ENCODE measurements around the gene TSPAN9. TPM values are rescaled to one million over a fixed set of nuclear protein-coding genes. Genes with fewer than 3 reads are reported as not detected.

The TSPAN9 gene
- total RNA-seq, 3 donors from 2014 or later (not counting 1 experiment from before 2014, with no cell fraction given), result 0.86 to 1.6 (median 1.1) TPM

DNA sequence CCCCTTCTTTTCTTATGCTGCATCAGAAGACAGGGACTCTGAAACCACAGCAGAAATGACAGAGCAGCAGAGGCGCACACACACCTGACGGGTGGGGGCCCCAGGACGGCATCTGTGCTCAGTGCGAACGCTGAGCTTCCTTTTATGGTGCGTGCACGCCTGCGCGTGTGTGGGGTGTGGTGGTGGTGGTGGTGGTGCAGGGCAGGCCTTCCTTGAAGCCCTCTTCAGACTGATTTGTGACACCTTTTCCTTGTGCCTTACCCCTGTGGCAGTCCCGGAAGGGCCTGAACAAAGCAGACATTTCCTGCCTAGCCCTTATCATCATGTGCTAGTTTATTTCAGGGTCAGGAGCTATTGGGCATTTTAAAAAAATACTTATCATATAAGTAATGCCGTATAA is 75.7 kb downstream of the TSPAN9 start:
- WGBS (ENCODE audit: insufficient coverage), result 3% methylated on average over 10 of the region's 11 CpGs
- peak in 1 of 3 donors; percentile 61 for ATAC-seq
- Histone ChIP-seq H3K27ac (ENCODE audit: low read length) (no peak overlapping the region), H3K27me3 (ENCODE audit: control insufficient read depth, insufficient read depth, low read length) (peaks cover 3% of the 10 kb centered on the region), H3K36me3 (ENCODE audit: control insufficient read depth, insufficient read depth, low read length) (no peaks in the 10 kb centered on the region), H3K4me3 (ENCODE audit: low read length) (no peak overlapping the region), H3K4me1 (ENCODE audit: control insufficient read depth, insufficient read depth, low read length) (no peaks in the 10 kb centered on the region), H3K9me3 (ENCODE audit: control insufficient read depth, insufficient read depth, low read length) (no peaks in the 10 kb centered on the region)
- Mint-ChIP-seq H3K27me3 (ENCODE audit: low read depth in 2 of 2) (peaks cover 0 to 11% of the 10 kb centered on the region in 2 donors), H3K9me3 (no peaks in the 10 kb centered on the region), H3K36me3 (no peaks in the 10 kb centered on the region), H3K4me3 (no peak overlapping the region), H3K4me1 (peaks cover 0 to 6% of the 10 kb centered on the region in 2 donors), H3K27ac (no peak overlapping the region)
- peak in 1 of 2 donors; percentile 11 for DNase-seq
- intact Hi-C loops (cut with micrococcal nuclease), result no loop called here
- TF ChIP-seq, protein P1, sequence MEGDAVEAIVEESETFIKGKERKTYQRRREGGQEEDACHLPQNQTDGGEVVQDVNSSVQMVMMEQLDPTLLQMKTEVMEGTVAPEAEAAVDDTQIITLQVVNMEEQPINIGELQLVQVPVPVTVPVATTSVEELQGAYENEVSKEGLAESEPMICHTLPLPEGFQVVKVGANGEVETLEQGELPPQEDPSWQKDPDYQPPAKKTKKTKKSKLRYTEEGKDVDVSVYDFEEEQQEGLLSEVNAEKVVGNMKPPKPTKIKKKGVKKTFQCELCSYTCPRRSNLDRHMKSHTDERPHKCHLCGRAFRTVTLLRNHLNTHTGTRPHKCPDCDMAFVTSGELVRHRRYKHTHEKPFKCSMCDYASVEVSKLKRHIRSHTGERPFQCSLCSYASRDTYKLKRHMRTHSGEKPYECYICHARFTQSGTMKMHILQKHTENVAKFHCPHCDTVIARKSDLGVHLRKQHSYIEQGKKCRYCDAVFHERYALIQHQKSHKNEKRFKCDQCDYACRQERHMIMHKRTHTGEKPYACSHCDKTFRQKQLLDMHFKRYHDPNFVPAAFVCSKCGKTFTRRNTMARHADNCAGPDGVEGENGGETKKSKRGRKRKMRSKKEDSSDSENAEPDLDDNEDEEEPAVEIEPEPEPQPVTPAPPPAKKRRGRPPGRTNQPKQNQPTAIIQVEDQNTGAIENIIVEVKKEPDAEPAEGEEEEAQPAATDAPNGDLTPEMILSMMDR (IDR thresholded peaks at IDR 0.05), result no peak

DNA sequence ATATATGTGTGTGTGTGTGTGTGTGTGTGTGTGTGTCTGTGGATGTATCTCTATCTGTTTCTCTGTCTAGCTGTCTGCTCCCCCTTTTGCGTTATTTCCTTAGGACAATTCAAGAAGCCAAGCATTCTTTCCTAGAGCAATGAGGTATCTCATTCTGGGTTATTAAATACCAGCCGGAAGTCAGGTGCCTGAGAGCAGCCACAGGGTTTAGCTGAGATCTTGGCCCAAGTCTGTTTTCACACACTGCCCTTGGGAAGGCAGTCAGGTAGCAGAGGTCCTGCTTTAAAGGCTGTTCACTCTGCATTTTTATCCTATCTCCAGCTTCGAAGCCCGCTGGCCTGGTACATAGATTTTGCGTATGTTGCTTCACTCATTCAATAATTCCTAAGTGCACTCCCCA is 76.8 kb downstream of the TSPAN9 start:
- no peak overlapping the region for H3K4me3 Mint-ChIP-seq
- intact Hi-C loops (cut with micrococcal nuclease), result no loop called here
- no peaks in the 10 kb centered on the region for H3K9me3 ChIP-seq (ENCODE audit: control insufficient read depth, insufficient read depth, low read length)
- H3K27me3 ChIP-seq (ENCODE audit: control insufficient read depth, insufficient read depth, low read length), result peaks cover 3% of the 10 kb centered on the region
- no peaks in the 10 kb centered on the region for H3K4me1 ChIP-seq (ENCODE audit: control insufficient read depth, insufficient read depth, low read length)
- no peaks in the 10 kb centered on the region for H3K36me3 Mint-ChIP-seq
- TF ChIP-seq, protein P1 (IDR thresholded peaks at IDR 0.05), result no peak
- no peaks in the 10 kb centered on the region for H3K36me3 ChIP-seq (ENCODE audit: control insufficient read depth, insufficient read depth, low read length)
- WGBS (ENCODE audit: insufficient coverage), result 95% methylated on average over 5 of the region's 5 CpGs
- H3K27me3 Mint-ChIP-seq (ENCODE audit: low read depth in 2 of 2), result peaks cover 0 to 10% of the 10 kb centered on the region in 2 donors
- no peak overlapping the region for H3K27ac Mint-ChIP-seq
- H3K9me3 Mint-ChIP-seq, result no peaks in the 10 kb centered on the region
- no peak overlapping the region for H3K27ac ChIP-seq (ENCODE audit: low read length)
- DNase-seq, result no peak
- no peak for ATAC-seq
- no peak overlapping the region for H3K4me3 ChIP-seq (ENCODE audit: low read length)
- peaks cover 0 to 6% of the 10 kb centered on the region in 2 donors for H3K4me1 Mint-ChIP-seq

DNA sequence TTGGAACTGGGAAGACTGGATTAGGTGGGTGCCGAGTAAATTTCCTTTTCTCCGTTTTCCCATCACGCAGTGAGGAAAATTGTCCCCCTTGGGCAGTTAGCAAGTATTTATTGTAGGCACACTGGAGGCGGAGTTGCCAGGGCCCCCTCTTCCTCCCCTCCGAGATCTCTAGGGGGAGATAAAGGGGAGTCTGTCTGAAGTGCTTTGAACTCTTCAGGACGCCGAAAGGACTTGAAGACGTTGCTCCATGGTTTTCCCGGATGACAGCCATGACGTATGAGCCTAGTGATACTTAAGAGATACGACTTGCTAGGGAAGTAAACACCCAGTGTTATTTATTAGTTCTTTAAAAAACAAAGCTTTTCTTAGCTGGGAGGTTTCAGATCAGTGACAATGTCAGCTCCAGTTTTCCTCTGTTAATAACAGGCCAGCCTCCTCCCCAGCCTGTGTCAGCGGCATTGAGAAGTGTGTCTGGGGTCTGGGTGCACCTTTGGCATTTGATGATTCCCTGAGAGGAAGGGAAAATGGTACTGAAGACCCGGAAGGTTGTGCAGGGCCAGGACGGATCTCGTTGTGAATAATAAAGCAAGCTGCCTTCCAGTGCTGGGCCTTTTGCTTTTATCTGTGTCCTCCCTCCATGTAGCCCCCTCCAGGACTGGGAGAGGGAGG is 78.7 kb downstream of the TSPAN9 start:
- Mint-ChIP-seq H3K9me3 (no peaks in the 10 kb centered on the region), H3K36me3 (no peaks in the 10 kb centered on the region), H3K4me1 (peaks cover 0 to 6% of the 10 kb centered on the region in 2 donors), H3K27ac (no peak overlapping the region), H3K27me3 (ENCODE audit: low read depth in 2 of 2) (peaks cover 0 to 7% of the 10 kb centered on the region in 2 donors), H3K4me3 (no peak overlapping the region)
- TF ChIP-seq, protein P1 (IDR thresholded peaks at IDR 0.05), result no peak
- H3K4me1 ChIP-seq (ENCODE audit: control insufficient read depth, insufficient read depth, low read length), result no peaks in the 10 kb centered on the region
- DNase-seq (no peak), ATAC-seq (no peak)
- no peak overlapping the region for H3K4me3 ChIP-seq (ENCODE audit: low read length)
- no peak overlapping the region for H3K27ac ChIP-seq (ENCODE audit: low read length)
- no peaks in the 10 kb centered on the region for H3K27me3 ChIP-seq (ENCODE audit: control insufficient read depth, insufficient read depth, low read length)
- intact Hi-C loops (cut with micrococcal nuclease), result no loop called here
- no peaks in the 10 kb centered on the region for H3K36me3 ChIP-seq (ENCODE audit: control insufficient read depth, insufficient read depth, low read length)
- no peaks in the 10 kb centered on the region for H3K9me3 ChIP-seq (ENCODE audit: control insufficient read depth, insufficient read depth, low read length)
- 87% methylated on average over 14 of the region's 15 CpGs for WGBS (ENCODE audit: insufficient coverage)

Measured in natural killer cell (primary cell).